Subcutaneous preadipocyte (primary cell): ENCODE measurements around the gene HAPLN2. TPM values are rescaled to one million over a fixed set of nuclear protein-coding genes. Genes with fewer than 3 reads are reported as not detected.

Source experiments
- total RNA-seq: library from RNA; depleted of rRNA; stranded (reverse); fragments of >200 nt; gene quantifications from 2 replicates; pipeline ENCODE4 v1.2.3, GENCODE V29; 2012

The HAPLN2 gene
- total RNA-seq = not detected in 2 replicates

GRCh38 chr1:156618853-156619581 lies at the start of gene HAPLN2:
Gene HAPLN2, plus strand, starts transcription at chr1:156619415. Its CDS starts 4,076 bp downstream, at chr1:156623491.

GRCh38 chr1:156571919-156572662 lies 47.1 kb upstream of the HAPLN2 start, which contains the start of gene IQGAP3:
Gene IQGAP3, minus strand, starts transcription at chr1:156572565. Its CDS starts 36 bp downstream, at chr1:156572529.

GRCh38 chr1:156579472-156579871 lies 39.7 kb upstream of the HAPLN2 start, which contains the start of gene TTC24:
Gene TTC24, plus strand, starts transcription at chr1:156579723. Its CDS starts 1,642 bp downstream, at chr1:156581365.

GRCh38 chr1:156591432-156592157 lies 27.6 kb upstream of the HAPLN2 start, which contains the start of gene NAXE:
Gene NAXE, plus strand, starts transcription at chr1:156591776. Its CDS starts 29 bp downstream, at chr1:156591805.

GRCh38 chr1:156601122-156601830 lies 17.9 kb upstream of the HAPLN2 start, which contains the start of gene GPATCH4:
Gene GPATCH4, minus strand, starts transcription at chr1:156601479.

GRCh38 chr1:156641761-156642264 lies 22.6 kb downstream of the HAPLN2 start, which contains the start of gene BCAN:
Gene BCAN, plus strand, starts transcription at chr1:156642117. Its CDS starts 3,938 bp downstream, at chr1:156646055.

Other genes starting within 250 kb of the HAPLN2 start
- gene MEF2D, start 118.6 kb upstream of the HAPLN2 start, total RNA-seq = 8.1 and 10.9 TPM in 2 replicates
- gene IQGAP3, start 46.9 kb upstream of the HAPLN2 start, total RNA-seq = 32.7 and 54.2 TPM in 2 replicates
- not detected in 2 replicates for gene TTC24, start 39.7 kb upstream of the HAPLN2 start, total RNA-seq
- gene NAXE, start 27.6 kb upstream of the HAPLN2 start, total RNA-seq = 53.2 and 57.0 TPM in 2 replicates
- gene GPATCH4, start 17.9 kb upstream of the HAPLN2 start, total RNA-seq = 12.9 and 20.5 TPM in 2 replicates
- not detected in 2 replicates for gene BCAN, start 22.7 kb downstream of the HAPLN2 start, total RNA-seq
- 23.9 and 59.2 TPM in 2 replicates for gene NES, start 58.0 kb downstream of the HAPLN2 start, total RNA-seq
- gene CRABP2, start 86.2 kb downstream of the HAPLN2 start, total RNA-seq = 27.2 and 45.6 TPM in 2 replicates
- gene METTL25B, start 109.1 kb downstream of the HAPLN2 start, total RNA-seq = 8.8 and 9.8 TPM in 2 replicates
- 18.0 and 25.0 TPM in 2 replicates for gene ISG20L2, start 109.4 kb downstream of the HAPLN2 start, total RNA-seq
- 40.3 and 52.2 TPM in 2 replicates for gene MRPL24, start 121.7 kb downstream of the HAPLN2 start, total RNA-seq
- gene HDGF, start 132.3 kb downstream of the HAPLN2 start, total RNA-seq = 189 and 231 TPM in 2 replicates
- gene PRCC, start 148.1 kb downstream of the HAPLN2 start, total RNA-seq = 17.3 and 21.7 TPM in 2 replicates
- 0.20 TPM in 1 of 2 replicates, not detected in the other for gene SH2D2A, start 197.4 kb downstream of the HAPLN2 start, total RNA-seq
- gene INSRR, start 239.7 kb downstream of the HAPLN2 start, total RNA-seq = not detected in 2 replicates
- gene NTRK1, start 241.4 kb downstream of the HAPLN2 start, total RNA-seq = 0.20 TPM in 1 of 2 replicates, not detected in the other